Kidney epithelial cell (primary cell): ENCODE results near the gene ACTL7B. TPM values are rescaled to one million over a fixed set of nuclear protein-coding genes. Genes with fewer than 3 reads are reported as not detected.
"Not testable (repeated sequence)": the region's sequence is repeated elsewhere in the genome, so short reads cannot be mapped to it uniquely, and the experiment has no call there.

ENCODE experiments used
- DNase-seq: peaks from one replicate; pipeline ENCODE4 v3.0.0-alpha.2; 2010; ENCODE audit warnings: low read depth
- H3K27me3 ChIP-seq: 2 replicates; pipeline ENCODE4 v1.6.0; 2011; ENCODE audit warnings: low read length; ENCODE audit not compliant: control insufficient read depth, insufficient read depth
- H3K36me3 ChIP-seq: 2 replicates; pipeline ENCODE4 v1.5.1; 2011; ENCODE audit warnings: low read length; ENCODE audit not compliant: control insufficient read depth, insufficient read depth
- H3K4me3 ChIP-seq: 2 replicates; pipeline ENCODE4 v1.5.1; 2011; ENCODE audit warnings: low read depth, mild to moderate bottlenecking, control low read depth, low read length
- total RNA-seq: library from RNA; depleted of rRNA; stranded (reverse); fragments of >200 nt; gene quantifications from 2 replicates; pipeline ENCODE4 v1.2.3, GENCODE V29; 2015
- TF ChIP-seq, protein P1 (sequence below): IDR thresholded peaks from 2 replicates; pipeline ENCODE4 v1.5.1; 2011; ENCODE audit warnings: mild to moderate bottlenecking, moderate library complexity, low read length, control low read depth, inconsistent platforms; ENCODE audit not compliant: insufficient read depth, poor library complexity, severe bottlenecking

ACTL7B gene
- total RNA-seq, 1 donor from 2014 or later = not detected

DNA sequence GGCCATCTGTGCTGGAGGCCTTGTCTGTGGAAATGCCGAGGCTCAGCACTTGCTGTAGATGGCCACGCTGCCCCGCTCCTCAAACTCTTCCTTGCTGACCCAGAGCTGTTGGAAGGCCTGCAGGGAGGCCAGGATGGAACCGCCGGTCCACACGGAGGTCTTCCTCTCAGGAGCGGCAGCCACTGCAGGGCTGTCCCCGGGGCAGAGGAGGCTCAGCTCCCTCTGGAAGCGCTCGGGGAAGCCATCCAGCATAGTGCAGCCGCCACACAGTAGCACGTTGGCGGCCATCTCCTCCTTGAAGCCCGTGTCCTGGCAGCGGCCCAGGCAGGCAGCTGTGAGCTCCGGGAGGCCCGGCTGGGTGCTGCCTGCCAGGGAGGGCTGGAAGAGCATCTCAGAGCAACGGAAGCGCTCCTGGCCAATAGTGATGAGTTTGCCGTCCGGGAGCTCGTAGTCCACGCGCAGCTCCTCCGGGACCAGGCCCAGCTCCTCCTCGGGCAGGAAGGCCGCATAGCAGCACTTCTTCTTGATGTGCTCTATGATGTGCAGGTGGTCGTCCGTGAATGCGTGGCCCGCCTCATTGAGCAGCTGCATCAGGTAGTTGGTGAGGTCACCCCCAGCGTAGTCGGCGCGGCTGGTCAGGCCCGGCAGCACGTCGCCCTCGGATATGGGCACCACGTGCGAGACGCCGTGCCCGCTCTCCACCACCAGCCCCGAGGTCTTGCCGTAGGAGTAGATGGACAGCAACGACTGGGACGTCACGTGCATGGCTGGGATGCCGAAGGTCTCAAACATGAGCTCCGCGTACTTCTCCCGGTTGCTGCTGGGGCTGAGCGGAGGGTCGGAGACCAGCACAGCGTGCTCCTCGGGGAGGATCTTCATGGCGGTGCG, 901 bp downstream of the ACTL7B start:
- H3K36me3 ChIP-seq = no peaks in the 10 kb centered on the region
- H3K4me3 ChIP-seq = no peak overlapping the region
- TF ChIP-seq, protein P1, sequence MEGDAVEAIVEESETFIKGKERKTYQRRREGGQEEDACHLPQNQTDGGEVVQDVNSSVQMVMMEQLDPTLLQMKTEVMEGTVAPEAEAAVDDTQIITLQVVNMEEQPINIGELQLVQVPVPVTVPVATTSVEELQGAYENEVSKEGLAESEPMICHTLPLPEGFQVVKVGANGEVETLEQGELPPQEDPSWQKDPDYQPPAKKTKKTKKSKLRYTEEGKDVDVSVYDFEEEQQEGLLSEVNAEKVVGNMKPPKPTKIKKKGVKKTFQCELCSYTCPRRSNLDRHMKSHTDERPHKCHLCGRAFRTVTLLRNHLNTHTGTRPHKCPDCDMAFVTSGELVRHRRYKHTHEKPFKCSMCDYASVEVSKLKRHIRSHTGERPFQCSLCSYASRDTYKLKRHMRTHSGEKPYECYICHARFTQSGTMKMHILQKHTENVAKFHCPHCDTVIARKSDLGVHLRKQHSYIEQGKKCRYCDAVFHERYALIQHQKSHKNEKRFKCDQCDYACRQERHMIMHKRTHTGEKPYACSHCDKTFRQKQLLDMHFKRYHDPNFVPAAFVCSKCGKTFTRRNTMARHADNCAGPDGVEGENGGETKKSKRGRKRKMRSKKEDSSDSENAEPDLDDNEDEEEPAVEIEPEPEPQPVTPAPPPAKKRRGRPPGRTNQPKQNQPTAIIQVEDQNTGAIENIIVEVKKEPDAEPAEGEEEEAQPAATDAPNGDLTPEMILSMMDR = no peak
- no peak for DNase-seq
- no peaks in the 10 kb centered on the region for H3K27me3 ChIP-seq

DNA sequence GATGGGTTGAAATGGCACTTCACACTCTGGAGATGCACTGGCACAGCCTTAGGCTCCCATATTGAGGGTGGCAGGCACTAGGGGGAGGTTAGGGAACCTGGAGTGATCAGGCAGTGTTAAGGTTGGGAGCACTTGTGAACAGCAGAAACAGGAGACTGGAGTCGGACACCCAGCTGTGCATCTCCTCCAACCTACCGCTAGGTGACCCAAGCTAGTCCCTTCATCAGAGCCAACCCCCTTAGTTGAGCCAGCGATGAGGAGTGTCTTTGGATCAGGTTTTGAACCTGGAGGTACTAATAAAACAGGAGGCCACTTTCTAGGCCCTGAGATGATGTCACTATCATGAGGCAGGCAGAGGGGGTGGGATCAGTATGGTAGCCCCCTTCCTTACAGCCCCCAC, 1.7 kb downstream of the ACTL7B start:
- TF ChIP-seq, protein P1 = no peak
- DNase-seq = no peak
- Histone ChIP-seq H3K36me3 (no peaks in the 10 kb centered on the region), H3K27me3 (no peaks in the 10 kb centered on the region), H3K4me3 (no peak overlapping the region)

DNA sequence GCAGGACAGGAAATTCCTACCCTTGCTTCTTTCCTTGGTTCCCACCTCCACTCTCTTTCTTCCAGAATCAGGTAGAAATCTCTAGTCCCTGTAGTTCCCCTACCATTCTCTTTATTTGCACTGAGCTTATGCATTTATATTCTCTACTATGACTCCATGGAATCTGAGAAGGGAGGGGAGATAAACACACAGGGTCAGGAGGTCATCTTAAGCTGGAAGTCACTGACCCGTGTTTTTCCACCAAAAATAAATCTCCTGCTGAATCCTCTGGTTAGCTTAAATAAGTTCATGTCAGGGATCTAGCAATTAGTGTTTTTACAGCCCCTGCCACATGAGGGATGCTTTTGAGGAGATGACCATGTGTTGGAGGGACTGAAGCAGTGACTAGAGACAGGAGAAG, 3.7 kb downstream of the ACTL7B start:
- TF ChIP-seq, protein P1 = no peak
- Histone ChIP-seq H3K27me3 (no peaks in the 10 kb centered on the region), H3K4me3 (no peak overlapping the region), H3K36me3 (no peaks in the 10 kb centered on the region)
- DNase-seq = no peak

DNA sequence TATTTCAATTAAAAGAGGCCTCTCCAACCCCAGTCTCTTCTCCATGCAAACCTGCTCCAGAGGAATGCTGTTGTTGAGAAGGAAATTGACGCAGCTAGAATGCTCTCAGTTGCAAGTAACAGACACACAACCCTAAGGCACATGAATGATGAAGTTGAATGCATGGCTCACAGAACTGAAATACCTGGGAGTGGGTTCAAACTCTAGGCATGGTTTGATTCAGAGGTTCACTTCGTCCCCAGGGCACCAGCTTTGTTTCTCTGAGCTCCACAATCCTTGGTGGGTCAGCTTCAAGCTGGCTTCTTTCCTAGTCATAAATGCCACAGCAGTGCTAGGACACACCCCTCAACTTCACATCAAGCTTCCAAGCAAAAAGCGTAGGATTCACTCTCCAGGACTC, 4.6 kb downstream of the ACTL7B start:
- Histone ChIP-seq H3K36me3 (no peaks in the 10 kb centered on the region), H3K4me3 (no peak overlapping the region), H3K27me3 (no peaks in the 10 kb centered on the region)
- DNase-seq = no peak
- TF ChIP-seq, protein P1 = no peak

DNA sequence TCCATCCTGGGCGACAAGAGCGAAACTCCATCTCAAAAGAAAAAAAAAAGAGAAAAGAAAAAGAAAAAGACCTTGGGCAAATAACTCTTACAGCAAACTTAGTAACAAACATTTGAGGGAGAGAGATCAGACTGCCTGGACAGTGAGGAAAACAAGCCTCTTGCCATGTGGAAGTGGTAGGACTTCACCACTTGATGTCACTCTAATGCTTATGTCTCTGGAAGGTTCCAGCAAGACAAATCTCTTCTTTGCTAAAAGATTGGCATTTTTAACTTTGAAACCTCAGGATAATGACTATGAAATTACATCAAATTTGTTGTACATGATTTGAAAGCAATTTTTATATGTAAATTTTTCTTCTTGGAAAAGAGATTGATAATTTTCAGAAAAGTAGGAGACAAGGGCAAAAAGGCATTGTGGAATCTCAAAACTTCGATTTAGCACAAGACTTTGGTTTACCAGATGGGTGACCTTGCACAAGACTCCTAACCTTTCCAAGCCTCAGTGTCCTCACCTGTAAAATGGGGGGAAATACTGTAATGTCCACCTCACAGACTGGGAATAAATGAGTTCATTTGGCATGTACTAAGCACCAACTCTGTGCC, 5.4 kb downstream of the ACTL7B start:
- Histone ChIP-seq H3K36me3 (no peaks in the 10 kb centered on the region), H3K27me3 (no peaks in the 10 kb centered on the region), H3K4me3 (no peak overlapping the region)
- TF ChIP-seq, protein P1 = peak; percentile 45
- no peak for DNase-seq

DNA sequence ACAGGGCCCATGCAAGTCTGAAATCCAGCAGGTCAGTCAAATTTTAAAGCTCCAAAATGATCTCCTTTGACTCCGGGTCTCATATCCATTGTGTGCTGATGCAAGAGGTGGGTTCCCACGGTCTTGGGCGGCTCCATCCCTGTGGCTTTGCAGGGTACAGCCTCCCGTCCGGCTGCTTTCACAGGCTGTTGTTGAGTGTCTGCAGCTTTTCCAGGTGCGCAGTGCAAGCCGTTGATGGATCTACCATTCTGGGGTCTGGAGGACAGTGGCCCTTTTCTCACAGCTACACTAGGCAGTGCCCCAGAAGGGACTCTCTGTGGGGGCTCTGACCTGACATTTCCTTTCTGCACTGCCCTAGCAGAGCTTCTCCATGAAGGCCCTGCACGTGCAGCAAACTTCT, 7.5 kb downstream of the ACTL7B start:
- H3K27me3 ChIP-seq, H3K4me3 ChIP-seq, H3K36me3 ChIP-seq, DNase-seq: not testable (repeated sequence)
